Sigmoid colon (tissue), 4 donors: ENCODE measurements around the gene VWDE.
"Not testable (repeated sequence)": the region's sequence is repeated elsewhere in the genome, so short reads cannot be mapped to it uniquely, and the experiment has no call there.

Experiments
- CTCF ChIP-seq, 4 experiments: fragments of 450-650 bp in 3 of 4; fragments of 200-600 bp in 1 of 4; IDR thresholded peaks; one replicate each; pipeline ENCODE4 v1.5.1; 2016 to 2019; ENCODE audit warnings: antibody characterized with exemption in 4 of 4, mild to moderate bottlenecking in 3 of 4, moderate library complexity in 2 of 4
- EP300 ChIP-seq, 4 donors: sonication (generic); formaldehyde crosslinking; IDR thresholded peaks; one replicate each; pipeline ENCODE4 v1.6.1; 2017; ENCODE audit warnings: antibody characterized with exemption in 4 of 4
- POLR2AphosphoS5 ChIP-seq, 4 donors: sonication (generic); formaldehyde crosslinking; IDR thresholded peaks; one replicate each; pipeline ENCODE4 v1.6.1; 2017; ENCODE audit warnings: antibody characterized with exemption in 4 of 4

DNA sequence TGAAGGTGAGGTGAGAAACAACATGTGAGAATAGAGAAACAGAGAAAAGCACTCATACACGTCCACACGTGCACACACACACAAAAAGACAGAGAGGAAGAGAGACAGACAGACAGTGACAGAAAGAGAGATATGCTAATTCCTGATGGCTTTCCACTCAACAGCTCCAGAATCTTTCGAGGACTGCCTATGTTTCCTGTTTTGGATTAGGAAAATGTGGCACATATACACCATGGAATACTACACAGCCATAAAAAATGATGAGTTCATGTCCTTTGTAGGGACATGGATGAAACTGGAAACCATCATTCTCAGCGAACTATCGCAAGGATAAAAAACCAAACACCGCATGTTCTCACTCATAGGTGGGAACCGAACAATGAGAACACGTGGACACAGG, 4.0 kb upstream of the VWDE start:
- not testable (repeated sequence) for TF ChIP-seq CTCF, EP300, POLR2AphosphoS5 (IDR thresholded peaks at IDR 0.05)
